Upper lobe of left lung (tissue), 4 donors: ENCODE results near the gene F2R.

Experiments
- EP300 ChIP-seq, 4 donors: sonication (generic); formaldehyde crosslinking; IDR thresholded peaks; one replicate each; pipeline ENCODE4 v1.5.1; 2017; ENCODE audit warnings: antibody characterized with exemption in 4 of 4, control low read depth in 2 of 4
- POLR2A ChIP-seq, 4 donors: fragments of 450-650 bp; IDR thresholded peaks; one replicate each; pipeline ENCODE4 v1.5.1; 2016 to 2017; ENCODE audit warnings: antibody characterized with exemption in 4 of 4, mild to moderate bottlenecking in 2 of 4
- POLR2AphosphoS5 ChIP-seq, 2 donors: sonication (generic); formaldehyde crosslinking; IDR thresholded peaks; one replicate each; pipeline ENCODE4 v1.5.1; 2017; ENCODE audit warnings: antibody characterized with exemption in 2 of 2

GRCh38 chr5:76782444-76782843 is 66.5 kb downstream of the F2R start:
- TF ChIP-seq POLR2A (IDR thresholded peaks at IDR 0.05): no peak
- TF ChIP-seq EP300 (IDR thresholded peaks at IDR 0.05): no peak
- no peak for TF ChIP-seq POLR2AphosphoS5 (IDR thresholded peaks at IDR 0.05)
